ENCODE results near the gene ADAMTSL5.

GRCh38 chr19:1460033-1460995 is 52.5 kb downstream of the ADAMTSL5 start:
- TF ChIP-seq, protein P1, sequence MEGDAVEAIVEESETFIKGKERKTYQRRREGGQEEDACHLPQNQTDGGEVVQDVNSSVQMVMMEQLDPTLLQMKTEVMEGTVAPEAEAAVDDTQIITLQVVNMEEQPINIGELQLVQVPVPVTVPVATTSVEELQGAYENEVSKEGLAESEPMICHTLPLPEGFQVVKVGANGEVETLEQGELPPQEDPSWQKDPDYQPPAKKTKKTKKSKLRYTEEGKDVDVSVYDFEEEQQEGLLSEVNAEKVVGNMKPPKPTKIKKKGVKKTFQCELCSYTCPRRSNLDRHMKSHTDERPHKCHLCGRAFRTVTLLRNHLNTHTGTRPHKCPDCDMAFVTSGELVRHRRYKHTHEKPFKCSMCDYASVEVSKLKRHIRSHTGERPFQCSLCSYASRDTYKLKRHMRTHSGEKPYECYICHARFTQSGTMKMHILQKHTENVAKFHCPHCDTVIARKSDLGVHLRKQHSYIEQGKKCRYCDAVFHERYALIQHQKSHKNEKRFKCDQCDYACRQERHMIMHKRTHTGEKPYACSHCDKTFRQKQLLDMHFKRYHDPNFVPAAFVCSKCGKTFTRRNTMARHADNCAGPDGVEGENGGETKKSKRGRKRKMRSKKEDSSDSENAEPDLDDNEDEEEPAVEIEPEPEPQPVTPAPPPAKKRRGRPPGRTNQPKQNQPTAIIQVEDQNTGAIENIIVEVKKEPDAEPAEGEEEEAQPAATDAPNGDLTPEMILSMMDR (IDR thresholded peaks at IDR 0.05; ENCODE audit: insufficient read depth, low read length, poor library complexity, severe bottlenecking): no peak
- TF ChIP-seq EZH2phosphoT487 (conservative IDR thresholded peaks at IDR 0.05; ENCODE audit: low read length): no peak

Data from SU-DHL-6 (cell line).